Measurements from ENCODE around the gene STX1B.

Gene STX1B

DNA sequence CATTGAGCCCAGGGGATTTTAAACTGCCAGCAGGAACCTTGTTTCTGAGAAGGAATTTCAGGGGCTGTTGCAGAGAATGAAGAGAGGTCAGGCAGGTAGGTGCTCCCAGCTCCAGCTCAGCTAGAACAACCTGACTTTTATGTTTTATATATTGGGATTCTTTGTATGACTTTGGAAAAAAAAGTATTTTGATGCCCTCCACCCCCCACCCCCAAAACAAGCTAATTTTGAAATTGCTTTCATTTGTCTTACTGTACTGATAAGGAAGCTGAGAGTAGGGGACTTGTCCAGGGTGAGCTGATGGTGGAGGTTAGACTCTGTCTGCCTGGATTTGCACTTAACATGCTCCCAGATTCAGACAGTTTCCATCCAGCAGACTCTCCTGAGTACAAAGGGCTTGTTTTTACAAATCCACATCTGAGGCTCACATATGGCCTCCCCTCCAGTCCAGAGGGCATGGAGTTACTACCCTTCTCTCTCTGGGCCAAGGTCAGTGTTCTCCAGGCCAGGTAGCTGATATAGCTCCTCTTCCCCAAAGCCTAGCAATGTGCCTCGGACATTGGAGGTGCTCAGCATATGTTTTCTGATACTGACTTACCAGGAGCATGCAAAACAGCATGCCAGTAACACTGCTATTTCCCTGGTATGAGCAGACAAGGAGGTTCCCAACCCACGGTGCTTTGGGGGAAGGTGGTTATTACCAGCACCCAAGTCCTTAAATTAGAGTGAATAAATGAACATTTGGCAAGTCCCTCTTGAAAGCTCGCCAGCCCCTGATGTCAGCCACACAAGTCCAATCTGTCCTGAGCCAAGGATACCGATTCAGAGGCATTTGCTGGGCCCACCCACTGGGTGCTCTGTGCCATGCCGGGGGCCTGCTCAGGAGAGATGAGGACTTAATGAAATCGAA is 11.3 kb downstream of the STX1B start:
- no peak overlapping the region for H3K27ac ChIP-seq
- TF ChIP-seq, protein P1, sequence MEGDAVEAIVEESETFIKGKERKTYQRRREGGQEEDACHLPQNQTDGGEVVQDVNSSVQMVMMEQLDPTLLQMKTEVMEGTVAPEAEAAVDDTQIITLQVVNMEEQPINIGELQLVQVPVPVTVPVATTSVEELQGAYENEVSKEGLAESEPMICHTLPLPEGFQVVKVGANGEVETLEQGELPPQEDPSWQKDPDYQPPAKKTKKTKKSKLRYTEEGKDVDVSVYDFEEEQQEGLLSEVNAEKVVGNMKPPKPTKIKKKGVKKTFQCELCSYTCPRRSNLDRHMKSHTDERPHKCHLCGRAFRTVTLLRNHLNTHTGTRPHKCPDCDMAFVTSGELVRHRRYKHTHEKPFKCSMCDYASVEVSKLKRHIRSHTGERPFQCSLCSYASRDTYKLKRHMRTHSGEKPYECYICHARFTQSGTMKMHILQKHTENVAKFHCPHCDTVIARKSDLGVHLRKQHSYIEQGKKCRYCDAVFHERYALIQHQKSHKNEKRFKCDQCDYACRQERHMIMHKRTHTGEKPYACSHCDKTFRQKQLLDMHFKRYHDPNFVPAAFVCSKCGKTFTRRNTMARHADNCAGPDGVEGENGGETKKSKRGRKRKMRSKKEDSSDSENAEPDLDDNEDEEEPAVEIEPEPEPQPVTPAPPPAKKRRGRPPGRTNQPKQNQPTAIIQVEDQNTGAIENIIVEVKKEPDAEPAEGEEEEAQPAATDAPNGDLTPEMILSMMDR (conservative IDR thresholded peaks at IDR 0.05): no peak
- TF ChIP-seq ZFX (IDR thresholded peaks at IDR 0.05): no peak

DNA sequence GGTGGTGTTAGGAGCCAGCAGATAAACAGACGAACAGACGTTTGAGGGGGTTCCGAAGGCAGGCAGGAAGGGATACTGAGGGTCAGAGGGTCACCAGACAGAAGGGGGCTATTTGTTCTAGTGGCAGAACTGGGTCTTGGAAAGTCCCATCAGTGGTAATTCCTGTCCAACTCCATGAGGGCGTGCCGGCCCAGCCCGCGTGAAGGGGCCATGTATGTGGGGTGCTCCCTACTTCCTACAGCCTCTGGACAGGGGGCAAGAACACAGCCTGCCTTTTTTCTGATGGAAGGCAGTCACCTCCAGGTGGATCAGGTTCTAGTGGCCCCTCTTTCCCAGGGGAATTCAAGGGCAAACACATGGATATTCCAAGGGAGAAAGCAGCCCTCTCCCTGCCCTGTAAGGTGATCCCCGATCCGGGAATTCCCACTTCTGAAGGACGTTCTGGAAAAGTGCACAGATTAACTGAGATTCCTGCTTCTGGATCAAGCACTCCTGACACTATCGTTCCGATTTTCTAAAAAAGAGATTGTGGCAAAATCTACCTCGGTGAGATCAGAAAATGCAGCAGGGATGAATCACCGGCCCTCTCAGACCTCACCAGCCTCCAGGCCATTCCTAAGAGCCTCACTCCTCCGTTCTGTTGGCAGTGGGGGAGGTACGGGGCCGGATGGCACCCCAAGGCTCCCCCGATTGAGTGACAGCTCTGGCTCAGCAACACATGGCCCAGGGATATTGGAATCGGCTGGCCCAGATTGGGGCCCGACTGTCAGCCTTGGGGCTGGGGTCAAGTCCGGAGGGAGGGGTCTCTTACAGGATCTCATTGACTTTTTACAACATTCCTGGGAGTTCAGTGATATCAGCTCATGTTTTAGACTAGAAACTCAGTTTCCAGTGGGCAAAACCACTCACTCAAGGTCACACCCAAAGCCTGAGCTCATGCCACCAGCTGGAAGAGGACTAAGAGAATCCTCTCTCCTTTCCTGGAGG is 12.4 kb downstream of the STX1B start:
- no peak for TF ChIP-seq ZFX (IDR thresholded peaks at IDR 0.05)
- TF ChIP-seq, protein P1 (conservative IDR thresholded peaks at IDR 0.05): no peak
- no peak overlapping the region; the same call in 1 of the 2 replicates for H3K27ac ChIP-seq

DNA sequence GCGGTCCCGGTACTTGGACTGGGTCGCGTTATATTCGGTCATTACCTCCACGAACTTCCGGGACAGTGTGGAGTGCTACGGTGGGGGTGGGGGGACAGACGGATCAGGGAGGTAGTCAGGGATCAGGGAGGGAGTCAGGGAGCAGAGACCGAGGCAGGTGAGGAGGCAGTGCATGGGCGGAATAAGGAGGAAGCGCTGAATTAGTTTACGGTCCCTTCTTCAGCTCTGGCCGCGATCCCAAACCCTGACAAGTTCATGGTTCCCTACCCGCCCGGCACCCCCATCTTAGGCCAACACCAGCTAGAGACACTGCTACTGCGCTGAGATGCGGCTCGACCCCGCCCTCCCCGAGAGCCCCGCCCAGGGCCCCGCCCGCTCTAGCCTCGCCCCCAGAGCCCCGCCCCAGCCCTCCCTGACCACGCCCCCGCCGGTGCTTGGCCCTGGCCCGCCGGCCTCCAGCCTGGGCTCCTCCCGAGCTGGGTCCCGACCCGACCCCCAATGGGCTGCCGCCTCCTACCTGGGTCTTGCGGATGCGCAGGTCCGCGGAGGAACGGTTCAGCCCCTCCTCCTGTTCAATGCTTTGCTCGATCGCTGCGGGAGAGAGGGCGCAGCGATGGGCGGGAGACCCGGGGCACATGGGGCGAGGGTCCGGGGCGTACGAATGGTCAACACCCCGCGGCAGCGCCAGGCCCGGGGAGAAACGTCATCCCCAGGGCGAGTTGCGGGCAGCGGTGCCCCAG is 13.3 kb downstream of the STX1B start:
- no peak for TF ChIP-seq ZFX (IDR thresholded peaks at IDR 0.05)
- TF ChIP-seq, protein P1 (conservative IDR thresholded peaks at IDR 0.05): no peak
- no peak overlapping the region; the same call in 1 of the 2 replicates for H3K27ac ChIP-seq

DNA sequence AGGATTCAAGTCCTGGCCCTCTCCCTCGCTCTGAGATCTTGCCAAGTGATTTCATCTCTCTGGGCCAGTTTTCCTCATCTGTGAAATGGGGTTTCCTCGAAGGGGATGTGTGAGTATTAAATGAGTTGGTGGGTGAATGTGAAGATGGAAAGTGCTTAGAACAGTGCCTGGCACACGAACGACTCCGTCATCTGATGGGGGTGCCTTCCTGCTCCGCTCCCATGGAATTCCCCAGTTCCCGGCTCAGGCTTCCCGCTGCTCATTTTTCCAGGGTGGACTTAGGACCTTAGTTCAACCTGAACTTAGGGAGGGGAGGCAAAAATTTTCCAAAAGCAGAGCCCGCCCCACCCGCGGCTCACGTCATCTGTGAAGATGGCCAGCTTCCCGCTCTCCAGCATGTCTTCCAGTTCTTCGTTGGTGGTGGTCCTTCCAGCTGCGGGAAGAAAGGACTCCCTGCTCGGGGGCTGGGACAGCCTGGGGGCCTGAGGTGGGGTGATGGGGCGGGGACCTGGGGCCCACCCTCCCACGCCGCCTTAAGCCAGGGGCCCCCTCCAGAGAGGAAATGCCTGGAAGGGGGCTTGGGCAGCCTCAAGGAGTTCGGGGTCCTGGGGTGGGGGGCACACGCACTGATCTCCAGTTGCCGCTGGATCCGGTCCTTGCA is 14.0 kb downstream of the STX1B start:
- TF ChIP-seq ZFX (IDR thresholded peaks at IDR 0.05): no peak
- TF ChIP-seq, protein P1 (conservative IDR thresholded peaks at IDR 0.05): no peak

DNA sequence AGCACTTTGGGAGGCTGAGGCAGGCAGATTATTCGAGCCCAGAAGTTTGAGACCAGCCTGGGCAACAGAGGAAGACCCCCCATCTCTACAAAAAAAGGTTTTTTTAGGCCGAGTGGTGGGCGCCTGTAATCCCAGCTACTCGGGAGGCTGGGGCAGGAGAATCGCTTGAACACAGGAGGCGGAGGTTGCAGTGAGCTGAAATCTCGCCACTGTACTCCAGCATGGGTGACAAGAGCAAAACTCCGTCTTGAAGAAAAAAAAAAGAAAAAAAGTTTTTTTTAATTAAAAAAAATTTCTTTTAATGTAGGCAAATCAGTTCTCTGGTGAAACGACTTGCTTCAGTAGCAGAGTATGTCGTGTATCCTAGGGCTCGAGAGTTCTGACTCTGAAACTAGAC is 14.5 kb downstream of the STX1B start:
- no peak overlapping the region for H3K27ac ChIP-seq
- no peak for TF ChIP-seq ZFX (IDR thresholded peaks at IDR 0.05)
- TF ChIP-seq, protein P1 (conservative IDR thresholded peaks at IDR 0.05): no peak

More for the DNA sequence above, 14.0 kb downstream of the STX1B start:
- H3K27ac ChIP-seq: no peak overlapping the region; the same call in 1 of the 2 replicates

DNA sequence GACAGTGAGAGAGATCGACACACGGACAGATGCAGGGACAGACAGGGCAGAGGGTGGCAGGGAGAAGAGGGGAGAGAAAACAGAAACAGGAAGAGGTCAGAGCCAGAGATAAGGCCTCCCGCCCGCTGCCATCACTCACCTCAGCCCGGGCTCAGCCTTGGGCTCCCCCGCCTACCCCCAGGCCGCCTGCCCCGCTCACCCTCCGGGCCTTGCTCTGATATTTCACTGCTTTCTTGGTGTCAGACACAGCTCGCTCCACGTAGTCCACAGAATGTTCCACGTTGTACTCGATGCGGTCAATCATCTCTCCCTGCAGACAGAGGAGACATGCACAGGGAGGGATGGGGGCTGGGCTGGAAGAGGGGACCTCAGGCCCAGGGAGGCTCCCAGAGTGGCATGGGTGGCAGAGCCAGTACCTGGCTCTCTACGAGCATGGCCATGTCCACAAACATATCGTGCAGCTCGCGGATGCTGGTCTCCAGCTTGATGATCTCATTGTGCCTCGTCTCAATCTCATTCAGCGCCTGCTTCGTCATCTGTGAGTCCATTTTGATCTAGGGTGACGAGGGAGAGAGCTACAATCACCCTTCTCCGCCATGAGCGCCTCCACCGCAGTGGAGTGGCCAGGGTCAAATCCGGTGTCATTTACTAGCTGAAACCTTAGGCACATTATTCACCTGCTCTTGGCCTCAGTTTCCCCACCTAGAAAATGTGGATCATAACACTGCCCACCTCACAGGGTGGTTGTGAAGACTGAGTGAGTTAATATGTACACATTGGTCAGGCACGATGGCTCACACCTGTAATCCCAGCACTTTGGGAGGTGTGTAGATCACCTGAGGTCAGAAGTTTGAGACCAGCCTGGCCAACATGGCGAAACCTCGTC is 17.3 kb downstream of the STX1B start:
- H3K27ac ChIP-seq: no peak overlapping the region
- TF ChIP-seq, protein P1 (conservative IDR thresholded peaks at IDR 0.05): no peak
- no peak for TF ChIP-seq ZFX (IDR thresholded peaks at IDR 0.05)

Measured in C4-2B (cell line).